ENCODE results near the gene ARNT2.

ARNT2 gene

DNA sequence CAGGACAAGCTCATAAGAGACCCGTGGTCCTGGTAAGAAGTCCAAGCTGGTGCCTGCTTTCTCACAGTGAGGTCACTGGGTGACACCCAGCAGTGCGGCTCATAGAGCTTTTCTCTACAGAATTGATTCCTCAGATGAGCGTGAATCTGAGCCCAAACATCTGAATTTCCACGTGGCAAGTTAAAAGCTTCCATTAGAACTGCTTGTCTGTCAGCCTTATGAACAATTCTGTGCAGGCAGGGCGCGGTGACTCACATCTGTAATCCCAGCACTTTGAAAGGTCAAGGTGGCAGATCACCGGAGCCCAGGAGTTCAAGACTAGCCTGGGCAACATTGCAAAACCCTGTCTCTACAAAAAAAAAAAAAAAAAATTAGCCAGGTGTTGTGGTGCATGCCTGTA is 177.8 kb downstream of the ARNT2 start:
- DNase-seq, result no peak

GRCh38 chr15:80582816-80583423 is 178.7 kb downstream of the ARNT2 start:
- no peak for DNase-seq

- DNase-seq, result no peak
Measured at GRCh38 chr15:80584561-80584964, 180.4 kb downstream of the ARNT2 start.

GRCh38 chr15:80584973-80585525 is 180.9 kb downstream of the ARNT2 start:
- no peak for DNase-seq

- DNase-seq, result peak; percentile 8
Measured at GRCh38 chr15:80585544-80586018, 181.4 kb downstream of the ARNT2 start.

- no peak for DNase-seq
Measured at GRCh38 chr15:80586161-80586560, 182.0 kb downstream of the ARNT2 start.

DNA sequence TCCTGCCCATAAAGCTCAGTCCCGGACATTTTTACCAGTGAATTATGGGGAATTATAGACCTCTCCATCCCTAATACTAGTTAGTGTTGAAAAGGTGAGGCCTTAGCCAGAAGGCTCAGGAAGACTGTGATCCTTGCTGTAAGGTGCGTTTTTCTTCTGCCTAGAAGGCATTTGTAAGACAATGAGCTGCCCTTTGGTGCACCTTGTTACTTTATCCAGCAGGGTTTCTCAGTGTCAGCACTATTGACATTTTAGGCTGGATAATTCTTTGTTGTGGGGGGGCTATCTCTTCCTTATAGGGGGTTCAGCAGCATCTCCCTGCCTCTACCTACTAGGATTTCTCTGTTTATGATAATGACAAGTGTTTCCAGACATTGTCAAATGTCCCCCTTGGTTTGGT is 182.8 kb downstream of the ARNT2 start:
- no peak for DNase-seq

- no peak for DNase-seq
Measured at GRCh38 chr15:80587816-80588456, 183.8 kb downstream of the ARNT2 start.

GRCh38 chr15:80588801-80589200 is 184.6 kb downstream of the ARNT2 start:
- no peak for DNase-seq

GRCh38 chr15:80590761-80591355 is 186.7 kb downstream of the ARNT2 start:
- DNase-seq, result no peak

GRCh38 chr15:80591471-80591870 is 187.3 kb downstream of the ARNT2 start:
- DNase-seq, result no peak

DNA sequence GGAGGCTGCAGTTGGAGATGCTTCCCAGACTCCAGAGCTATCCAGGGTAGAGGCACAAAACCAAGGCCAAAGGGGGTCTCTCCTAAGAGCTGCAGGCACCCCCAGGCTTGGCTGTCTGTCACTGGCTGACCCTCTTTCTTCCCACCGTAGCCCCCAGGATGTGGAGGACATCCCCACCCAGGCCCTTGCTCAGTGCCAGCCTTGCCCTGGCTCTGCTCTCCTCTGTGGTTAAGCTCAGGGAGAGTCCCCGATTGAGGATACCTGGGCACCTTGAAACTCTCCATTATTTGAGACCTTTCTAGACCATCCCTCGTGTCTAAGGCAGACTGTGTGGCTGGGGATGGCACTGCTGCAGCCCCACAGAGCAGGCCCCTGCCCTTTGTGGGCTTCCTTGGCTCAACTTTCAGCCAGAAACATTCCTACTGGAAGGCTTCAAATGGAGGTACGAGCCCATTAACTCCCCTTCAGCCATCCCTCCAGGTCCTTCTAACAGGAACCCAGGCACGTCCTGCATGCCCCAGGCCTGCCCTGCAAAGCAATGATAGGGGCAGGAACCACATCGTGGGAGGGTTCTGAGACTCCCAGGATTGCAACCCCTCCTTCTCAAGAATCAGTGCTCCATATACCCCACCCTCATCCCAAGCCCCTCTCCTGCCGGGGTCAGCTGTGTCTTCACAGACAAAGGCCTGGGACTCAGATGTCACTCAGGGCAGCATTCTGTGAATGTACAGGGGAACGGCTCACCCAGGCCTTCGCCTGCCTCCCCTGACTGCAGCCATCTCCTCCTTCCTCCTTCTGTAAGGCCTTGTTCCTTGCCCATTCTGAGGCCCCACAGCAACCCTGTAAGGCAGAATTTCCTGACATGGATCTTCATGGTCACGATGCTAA is 188.0 kb downstream of the ARNT2 start:
- no peak for DNase-seq

- no peak for DNase-seq
Measured at GRCh38 chr15:80593486-80594030, 189.4 kb downstream of the ARNT2 start.

DNA sequence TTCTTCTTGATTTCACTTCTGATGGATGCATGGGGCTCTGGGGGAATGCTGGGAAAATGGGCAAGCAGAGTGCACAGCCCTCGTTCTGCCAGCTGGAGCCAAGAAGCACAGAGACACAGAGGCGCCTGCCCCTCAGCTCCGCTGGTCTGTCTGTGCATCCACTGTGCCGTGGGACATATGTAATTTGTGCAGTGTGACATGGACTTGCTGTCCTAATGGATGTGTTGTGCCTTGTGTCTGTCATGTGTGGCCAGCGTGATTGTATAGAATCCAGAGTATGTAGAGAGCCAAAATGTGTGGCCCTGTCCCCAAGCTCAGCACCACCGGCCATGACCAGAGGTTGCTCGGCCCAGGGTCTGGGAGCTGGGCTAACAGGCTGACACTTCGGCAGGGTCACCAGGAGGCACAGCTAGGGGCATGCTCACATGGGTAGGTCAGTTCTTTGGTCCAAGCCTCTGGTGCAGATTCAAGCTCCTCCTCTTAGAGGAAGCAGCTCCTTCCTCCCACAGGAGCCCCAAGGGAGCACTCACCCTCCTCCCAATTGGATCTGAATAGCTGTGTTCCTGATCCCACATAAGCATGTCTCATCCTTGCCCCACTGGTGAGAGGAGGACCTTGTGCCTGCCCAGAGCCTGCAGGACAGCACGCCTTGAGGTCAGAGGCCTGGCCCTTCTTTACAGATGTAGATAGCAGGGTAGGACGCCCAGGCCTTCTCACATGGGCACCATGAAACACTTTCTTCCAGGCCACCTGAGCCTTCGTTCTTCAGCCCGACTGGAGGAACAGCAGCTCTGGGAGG is 190.1 kb downstream of the ARNT2 start:
- DNase-seq, result no peak

- no peak for DNase-seq
Measured at GRCh38 chr15:80595396-80595795, 191.2 kb downstream of the ARNT2 start.

DNA sequence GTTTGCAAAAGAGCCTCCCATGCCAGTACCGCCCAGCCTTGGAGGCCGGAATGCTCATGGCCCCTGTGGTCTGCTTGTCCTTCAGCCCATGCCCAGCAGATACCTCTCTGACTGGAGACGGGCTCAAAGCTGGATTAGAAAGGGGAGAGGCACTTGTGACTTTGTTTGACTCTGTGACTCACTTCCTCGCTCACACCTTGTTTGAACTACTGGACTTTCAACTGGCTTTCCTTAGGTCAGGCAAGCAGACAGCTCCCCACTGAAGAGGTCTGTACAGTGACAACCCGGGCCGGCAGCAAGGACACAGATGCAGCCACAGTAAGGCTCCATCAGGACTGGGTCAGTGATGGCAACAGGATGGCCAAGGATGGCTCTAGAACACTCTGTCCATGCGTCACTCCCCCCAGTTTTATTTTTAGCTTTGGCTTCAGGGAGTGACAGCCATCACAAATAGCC is 192.4 kb downstream of the ARNT2 start:
- DNase-seq, result no peak

GRCh38 chr15:80597076-80597475 is 192.9 kb downstream of the ARNT2 start:
- DNase-seq, result no peak

DNA sequence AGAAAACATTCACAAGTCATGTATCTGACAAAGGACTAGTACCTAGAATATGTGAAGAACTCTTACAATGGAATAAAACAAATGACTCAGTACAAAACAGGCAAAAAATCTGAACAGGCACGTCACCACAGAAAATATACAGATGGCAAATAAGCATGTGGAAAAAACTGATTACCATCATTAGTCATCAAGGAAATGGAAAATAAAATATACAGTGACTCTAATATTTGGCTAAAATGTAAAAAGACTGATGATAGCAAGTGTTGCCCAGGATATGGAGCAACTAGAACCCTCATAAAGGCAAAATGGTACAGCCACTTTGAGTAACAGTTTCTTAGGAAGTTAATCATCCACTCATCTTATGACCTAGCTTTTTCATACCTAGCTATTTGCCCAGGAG is 195.2 kb downstream of the ARNT2 start:
- no peak for DNase-seq

DNA sequence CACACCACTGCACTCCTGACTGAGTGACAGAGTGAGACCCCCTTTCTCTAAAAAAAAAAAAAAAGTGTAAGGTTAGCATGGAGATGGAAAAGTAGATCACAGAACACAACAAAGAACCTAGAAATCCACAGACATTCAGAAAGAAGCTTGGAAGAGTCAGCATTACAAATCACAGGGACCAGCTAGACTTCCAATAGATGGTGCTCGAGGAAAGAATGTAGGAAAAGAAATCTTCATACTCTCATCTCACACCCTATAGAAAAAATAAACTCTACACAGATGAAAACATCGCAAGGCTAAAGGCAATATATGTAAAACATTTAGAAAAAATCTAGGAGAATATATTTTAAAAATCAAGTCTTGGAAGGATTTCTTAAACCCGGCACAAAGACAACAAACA is 196.4 kb downstream of the ARNT2 start:
- no peak for DNase-seq

DNA sequence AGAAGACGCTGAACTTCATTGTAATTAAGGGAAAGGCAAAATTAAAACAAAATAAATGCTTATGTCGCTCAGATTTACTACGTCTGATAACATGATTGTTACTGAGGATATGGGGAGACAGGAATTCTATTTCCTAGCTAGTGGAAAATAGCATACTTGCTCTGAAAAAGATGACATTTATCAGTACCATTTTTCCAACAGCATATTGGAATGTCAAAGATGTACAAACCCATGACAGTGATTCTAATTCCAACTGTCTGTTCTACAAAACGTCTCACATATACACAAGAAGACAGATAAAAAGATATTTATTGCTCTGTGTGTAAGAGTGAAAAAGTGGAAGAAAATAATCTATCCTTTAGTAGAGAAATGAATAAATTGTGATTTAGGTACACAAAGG is 197.1 kb downstream of the ARNT2 start:
- DNase-seq, result no peak

Data from DMS79 (cell line).